Ramos (cell line): ENCODE measurements around the gene CSPG4.
"Not testable (repeated sequence)": the region's sequence is repeated elsewhere in the genome, so short reads cannot be mapped to it uniquely, and the experiment has no call there.

Experiments used
- in situ Hi-C: fragments of 300-500 bp; cut with MboI; formaldehyde crosslinking; loops from one replicate; pipeline ENCODE4 v1.14.3; 2022; ENCODE audit warnings: low sequenced_read_pairs; ENCODE audit not compliant: unreplicated experiment

Gene CSPG4, protein sequence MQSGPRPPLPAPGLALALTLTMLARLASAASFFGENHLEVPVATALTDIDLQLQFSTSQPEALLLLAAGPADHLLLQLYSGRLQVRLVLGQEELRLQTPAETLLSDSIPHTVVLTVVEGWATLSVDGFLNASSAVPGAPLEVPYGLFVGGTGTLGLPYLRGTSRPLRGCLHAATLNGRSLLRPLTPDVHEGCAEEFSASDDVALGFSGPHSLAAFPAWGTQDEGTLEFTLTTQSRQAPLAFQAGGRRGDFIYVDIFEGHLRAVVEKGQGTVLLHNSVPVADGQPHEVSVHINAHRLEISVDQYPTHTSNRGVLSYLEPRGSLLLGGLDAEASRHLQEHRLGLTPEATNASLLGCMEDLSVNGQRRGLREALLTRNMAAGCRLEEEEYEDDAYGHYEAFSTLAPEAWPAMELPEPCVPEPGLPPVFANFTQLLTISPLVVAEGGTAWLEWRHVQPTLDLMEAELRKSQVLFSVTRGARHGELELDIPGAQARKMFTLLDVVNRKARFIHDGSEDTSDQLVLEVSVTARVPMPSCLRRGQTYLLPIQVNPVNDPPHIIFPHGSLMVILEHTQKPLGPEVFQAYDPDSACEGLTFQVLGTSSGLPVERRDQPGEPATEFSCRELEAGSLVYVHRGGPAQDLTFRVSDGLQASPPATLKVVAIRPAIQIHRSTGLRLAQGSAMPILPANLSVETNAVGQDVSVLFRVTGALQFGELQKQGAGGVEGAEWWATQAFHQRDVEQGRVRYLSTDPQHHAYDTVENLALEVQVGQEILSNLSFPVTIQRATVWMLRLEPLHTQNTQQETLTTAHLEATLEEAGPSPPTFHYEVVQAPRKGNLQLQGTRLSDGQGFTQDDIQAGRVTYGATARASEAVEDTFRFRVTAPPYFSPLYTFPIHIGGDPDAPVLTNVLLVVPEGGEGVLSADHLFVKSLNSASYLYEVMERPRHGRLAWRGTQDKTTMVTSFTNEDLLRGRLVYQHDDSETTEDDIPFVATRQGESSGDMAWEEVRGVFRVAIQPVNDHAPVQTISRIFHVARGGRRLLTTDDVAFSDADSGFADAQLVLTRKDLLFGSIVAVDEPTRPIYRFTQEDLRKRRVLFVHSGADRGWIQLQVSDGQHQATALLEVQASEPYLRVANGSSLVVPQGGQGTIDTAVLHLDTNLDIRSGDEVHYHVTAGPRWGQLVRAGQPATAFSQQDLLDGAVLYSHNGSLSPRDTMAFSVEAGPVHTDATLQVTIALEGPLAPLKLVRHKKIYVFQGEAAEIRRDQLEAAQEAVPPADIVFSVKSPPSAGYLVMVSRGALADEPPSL (N-terminal part only)

DNA sequence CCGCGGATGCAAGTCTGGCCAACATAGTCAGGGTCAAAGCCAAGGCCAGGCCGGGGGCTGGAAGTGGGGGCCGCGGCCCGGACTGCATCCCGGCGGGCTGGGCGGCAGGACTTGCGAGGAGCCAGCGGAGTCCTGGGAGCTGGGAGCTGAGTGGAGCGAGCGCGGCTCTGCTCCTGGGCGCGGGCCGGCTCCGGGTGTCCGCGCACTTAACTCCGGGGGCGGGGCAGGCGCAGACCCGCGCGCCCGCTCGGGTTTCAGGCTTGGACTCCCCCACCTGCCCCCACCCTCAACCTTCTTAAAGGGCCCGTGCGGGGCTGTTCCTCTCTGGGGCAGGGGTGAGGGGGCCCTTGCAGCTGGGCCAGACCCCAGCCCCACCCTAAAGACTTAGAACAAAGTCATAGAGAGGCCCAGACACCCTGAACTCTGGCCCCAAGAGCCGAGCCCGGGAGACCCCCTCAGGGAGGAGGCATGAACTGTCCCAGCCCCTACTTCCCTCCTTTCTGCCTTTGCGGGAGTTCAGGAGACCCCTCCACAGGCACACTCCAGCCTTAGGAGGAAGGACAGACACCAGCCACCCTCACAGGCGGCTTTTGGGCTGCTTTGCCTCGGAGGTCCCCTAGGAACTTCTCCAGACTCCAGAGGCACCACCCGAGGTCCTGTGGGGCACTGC is at the start of gene CSPG4:
TSS of gene CSPG4 (minus strand) at position 181 of the 670 bp plus-strand sequence. CDS start at position 88, 93 bp downstream.
- in situ Hi-C loops = no loop called here

DNA sequence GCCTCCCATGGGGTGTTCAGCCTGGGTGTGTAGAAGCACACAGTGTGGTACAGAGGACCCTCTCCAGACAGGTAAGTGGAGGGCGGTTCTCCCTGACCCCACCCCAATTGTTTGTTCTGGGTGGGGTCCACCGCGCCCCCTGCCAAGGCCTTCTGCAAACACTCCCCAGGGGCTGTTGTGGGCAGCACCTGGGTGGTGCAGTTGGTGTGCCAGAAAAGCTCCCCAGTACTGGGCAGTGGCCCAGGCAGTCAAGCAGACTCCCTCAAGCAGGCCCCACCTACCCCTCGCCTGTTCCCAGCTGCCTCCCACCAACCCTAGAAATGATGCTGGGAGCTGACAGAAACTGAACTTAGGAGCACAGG is 49.7 kb upstream of the CSPG4 start:
- in situ Hi-C loops = not testable (repeated sequence)

DNA sequence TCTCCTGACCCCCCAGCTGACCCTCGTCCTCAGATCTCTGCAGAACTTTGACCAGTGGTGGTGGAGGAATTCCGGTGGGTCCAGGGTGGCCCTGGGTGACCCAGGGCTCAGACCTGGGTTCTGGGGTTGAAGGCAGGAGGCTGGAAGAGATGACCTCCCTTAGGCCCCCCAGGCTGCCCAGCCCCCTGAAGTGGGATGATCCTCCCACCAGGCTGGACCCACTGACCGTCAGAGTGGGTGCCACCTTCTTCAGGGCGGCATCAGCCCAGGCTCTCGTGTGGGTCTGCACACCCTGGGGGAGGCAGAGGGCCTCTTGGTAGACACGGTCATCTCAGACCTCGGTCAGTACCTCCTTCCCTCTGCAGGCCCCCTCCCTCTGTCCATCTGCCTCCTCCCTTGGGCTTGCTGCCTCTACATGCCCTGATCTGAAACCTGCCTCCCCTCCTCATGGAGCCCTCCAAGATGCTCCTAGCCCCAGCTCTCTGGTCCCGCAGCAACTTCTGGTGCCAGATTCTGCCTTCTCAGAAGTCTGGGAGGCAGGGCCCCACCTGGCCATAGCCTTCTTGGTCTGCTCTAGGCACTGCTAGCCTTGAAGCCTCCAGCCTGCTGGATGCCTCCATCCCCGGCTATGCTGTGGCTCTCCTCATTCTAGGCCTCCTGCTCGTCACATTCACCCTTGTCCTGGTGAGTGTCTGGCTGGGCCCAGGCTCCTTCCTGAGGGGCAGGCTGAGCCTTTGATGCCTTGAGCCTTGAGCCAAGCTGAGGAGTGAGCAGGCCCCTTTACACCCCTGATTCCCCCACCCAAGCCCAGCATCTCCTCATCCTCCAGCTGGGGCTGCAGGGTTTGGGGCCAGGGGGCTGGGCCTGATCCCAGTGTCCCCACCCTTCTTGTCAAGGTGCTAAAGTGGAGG is 49.1 kb upstream of the CSPG4 start:
- in situ Hi-C loops = no loop called here

DNA sequence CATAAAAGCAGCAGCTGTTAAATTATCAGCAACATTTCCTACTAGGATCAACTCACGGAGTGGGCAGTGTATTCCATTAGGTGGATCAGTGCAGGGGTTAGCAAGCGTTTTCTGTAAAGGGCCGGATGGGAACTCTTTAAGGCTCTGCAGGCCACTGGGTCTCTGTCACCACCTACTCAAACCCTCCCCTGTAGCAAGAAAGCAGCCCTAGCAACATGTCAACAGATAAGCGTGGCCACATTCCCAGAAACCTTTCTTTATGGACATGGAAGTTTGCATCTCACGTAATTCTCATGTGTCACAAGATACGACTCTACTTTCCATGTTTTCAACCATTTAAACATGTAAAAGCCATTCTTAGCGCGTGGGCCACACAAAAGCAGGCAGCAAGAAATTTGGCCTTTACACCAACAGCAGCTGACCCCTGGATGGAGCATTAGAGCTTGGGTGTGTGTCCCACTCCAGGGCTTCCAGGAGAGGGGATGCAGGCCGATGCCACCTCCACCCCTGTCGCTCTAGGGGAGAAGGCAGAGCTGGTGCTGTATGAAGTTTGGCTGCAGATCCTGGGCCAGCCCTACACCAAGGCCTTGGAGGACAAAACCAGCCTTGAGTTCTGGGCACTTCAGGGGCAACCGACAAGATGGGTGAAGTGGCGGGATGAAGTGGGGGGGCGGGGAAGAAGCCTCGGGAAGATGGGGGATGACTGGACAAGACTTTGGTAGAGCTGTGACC is 48.2 kb upstream of the CSPG4 start:
- in situ Hi-C loops = no loop called here

DNA sequence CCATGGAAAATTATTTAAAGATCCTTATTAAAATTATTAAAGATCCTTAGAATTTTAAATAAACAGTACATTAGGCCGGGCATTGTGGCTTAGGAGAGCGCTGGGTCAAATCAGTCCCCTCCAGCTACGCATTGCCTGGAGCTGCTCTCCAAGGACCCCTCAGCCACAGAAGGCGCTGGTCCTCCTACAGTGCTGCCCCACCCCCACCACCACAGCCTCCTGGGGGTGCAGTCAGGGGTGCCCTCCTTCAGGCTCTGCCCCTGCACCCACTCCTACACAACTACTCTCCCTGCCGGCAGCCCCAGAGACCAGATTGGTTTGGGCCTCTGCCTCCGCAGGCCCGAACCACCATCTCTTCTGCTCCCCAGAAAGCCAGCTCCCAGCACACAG is 47.5 kb upstream of the CSPG4 start:
- in situ Hi-C loops = not testable (repeated sequence)

DNA sequence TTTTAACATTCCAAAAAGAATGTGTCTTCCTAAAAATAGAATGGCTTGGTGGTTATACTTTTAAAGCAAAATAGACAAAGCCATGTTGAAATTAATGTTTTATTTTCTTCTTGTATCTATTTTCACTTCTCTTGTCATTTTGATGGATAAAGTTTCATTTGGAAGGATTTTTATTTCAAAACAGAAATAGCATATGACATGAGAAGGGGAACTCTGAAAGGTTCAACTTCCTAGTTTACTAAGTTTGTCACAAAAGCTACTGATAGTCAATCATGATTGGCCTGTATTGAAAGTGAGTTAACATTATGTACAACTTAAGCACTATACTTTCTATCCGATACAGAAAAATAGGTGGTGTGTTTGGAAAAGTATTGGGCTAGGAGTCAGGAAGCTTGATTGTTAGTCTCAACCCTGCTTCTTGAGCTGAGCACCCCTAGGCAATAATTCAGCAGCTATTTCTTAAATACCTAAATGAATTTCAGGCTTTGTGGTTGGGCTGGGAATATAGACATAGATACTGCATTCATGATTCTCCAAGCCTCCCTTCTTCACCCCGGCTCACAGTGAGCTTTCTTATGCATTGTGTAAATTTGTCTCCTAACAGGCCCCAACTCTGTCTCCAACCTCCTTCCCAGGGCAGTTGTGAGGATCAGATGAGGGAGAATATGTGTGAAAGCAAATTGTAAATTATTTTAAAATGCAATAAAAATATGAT is 46.9 kb upstream of the CSPG4 start:
- in situ Hi-C loops = no loop called here

DNA sequence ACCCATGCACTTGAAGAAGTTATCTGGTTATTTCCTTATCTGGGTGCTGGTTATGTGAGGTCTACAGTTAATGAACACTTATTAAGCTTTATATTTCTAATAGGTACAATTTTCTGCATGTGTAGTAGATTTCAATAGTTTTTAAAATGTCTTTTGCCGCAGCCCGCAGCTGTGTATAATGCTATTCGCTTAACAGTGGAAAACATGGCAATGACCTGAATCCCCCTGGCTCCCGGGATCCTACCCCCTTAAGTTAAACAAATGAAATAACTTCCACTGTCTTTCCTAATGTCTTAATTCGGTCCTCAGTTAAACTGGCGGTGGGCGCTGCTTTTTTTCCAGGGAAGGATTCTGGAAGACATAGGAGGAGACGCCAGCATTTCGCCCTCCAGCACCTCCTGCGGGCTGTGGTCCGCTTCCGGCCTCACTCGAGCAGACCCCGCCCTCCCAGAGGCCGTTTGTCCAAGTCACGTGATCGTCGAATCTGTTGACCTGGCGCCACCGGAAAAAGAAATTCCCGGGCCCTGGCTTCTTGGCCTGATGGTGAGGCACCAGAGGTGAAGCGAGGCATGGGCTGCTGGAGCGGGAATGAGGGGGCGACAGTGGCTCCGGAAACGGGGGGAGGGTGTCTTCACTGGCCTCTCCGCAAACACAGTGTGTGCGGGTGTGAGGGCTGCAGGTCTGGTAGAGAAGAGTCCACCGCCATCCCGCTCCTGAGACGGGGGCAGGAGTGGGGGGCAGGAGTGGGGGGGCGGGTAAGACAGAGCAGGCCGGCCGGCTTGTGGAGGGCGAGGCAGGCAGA is 45.6 kb upstream of the CSPG4 start:
- in situ Hi-C loops = no loop called here

DNA sequence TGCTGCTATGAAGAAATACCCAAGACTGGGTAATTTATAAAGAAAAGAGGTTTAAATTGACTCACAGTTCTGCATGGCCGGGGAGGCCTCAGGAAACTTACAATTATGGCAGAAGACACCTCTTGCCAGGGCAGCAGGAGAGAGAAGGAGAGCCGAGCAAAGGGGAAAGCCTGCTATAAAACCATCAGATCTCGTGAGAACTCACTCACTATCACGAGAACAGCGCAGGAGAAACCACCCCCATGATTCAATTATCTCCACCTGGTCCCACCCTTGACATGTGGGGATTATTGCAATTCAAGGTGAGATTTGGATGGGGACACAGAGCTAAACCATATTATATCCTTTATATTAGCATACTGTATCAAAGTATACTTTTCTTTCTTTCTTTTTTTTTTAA is 42.2 kb upstream of the CSPG4 start:
- in situ Hi-C loops = not testable (repeated sequence)

DNA sequence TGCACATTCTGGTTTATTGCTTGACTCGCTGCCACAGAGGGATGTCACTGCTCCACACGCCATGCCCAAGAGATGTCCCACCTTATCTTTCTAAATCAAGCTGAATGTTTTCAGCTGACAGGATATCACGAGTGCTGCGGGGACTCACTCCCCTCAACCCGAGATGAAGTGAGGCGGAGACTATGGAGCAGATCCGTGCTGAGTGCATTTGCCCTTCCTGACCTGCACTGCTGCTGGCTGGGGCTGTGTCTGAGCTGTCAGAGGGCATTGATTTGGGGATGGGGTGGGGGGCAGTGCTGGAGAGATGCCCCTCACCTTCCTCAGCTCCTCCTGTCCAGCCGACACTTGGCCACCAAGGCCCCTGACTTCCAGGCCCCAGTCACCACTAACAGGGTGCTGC is 40.5 kb upstream of the CSPG4 start:
- in situ Hi-C loops = no loop called here

DNA sequence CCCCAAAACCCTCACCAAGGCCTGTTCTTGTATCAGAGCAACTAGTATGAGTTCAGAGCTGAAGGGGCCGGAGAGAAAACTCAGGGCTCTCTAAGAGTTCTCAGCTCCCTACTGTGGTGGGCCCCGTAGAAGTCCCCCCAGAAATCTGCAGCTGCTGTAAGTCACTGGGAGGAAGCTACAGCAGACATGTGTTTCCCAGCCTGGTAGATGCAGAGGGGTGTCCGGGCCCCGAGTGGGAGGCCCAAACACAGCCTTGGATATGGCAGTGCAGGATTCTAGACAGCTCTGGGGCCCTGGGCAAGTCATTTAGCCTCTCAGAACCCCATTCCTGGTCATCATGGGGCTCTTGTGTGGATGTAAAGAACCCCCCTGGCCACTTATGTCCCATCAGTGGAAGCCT is 39.2 kb upstream of the CSPG4 start:
- in situ Hi-C loops = no loop called here

DNA sequence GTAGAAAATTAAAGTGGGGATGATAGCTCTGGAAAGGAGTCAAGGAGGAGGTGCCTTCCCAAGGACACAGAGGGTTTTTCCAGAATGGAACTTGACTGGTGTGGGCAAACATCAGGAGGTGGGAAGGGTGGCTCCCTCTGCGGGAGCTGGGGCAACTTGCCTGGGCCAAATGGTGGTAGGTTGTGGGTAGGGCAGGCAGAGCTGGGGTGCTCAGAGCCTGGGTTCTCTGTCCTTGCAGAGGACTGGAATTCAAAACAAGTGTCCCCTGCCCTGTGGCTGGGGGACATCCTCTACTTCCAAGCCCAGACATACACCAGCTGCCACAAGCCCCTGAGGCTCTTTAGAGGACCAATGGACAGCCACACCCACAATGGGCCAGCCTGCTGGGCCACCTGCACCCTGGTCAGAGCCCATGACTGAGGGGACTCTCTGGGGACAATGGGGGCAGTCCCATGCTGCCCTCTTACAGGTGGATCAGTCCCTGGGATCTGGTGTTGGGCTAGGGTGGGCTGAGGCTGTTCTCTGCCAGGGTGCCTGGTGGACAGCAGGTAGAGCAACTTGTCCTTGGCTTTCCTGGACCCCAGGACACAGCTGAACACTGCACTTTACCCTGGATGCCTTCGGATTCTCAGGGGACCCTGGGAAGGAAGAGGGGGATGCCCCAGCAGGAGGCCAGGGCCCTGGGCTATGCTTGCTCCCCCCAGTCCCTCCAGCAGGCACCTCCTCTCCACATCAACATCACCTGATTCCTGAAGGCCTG is 38.6 kb upstream of the CSPG4 start:
- in situ Hi-C loops = no loop called here

DNA sequence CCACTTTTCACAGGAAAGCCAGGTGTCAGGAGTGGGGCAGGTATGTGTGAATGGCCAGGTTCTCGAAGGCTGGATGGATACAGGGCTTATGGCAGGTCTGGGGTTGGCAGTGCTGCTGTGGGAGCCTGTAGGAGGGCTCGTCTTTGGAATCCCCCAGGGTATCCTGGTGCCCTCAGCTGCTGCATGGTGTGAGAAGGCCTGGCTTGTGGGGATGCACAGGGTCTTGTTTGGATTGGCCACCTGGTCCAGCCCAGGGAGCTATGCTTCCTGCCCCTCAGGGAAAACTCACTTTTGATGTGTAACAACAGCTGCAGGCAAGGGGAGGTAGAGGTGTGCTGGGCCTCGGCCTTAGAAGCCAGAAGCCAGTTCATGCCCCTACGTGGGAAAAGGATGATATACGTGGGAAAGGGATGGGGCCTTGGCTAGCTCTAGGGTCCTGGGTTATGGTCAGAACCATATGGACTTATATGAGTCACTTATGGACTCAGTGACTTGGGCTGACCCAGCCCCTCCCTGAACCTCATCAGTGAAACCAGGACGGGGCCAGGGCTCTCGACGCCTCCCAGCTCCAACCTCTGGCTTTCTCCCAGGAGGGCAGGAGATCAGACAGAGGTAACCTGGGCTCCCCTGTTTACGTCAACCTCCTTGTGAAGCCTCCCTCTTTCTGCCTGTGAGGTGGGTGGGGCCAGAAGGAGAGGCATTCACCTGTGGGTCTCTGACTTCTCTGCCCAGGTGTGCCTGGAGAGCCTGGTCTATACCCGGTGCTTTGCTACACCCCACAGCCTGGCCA is 37.8 kb upstream of the CSPG4 start:
- in situ Hi-C loops = no loop called here

DNA sequence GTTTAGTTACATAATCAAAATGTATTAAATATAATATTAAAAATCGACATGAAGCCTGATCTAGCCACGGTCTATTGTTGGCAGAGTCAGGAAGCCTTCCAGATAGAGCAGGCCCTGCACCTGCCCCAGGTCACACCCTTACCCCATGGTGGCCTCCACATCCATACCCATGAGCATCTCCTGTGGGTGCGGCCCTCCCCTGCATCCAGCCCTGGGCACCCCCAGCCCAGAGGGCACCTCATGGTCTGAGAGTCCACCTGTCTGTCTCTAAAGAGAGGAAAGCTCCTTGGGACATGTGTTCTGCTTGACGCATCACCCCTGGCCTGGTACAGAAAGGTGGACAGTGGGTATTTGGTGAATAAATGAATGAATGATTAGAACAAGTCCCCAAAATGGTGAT is 37.2 kb upstream of the CSPG4 start:
- in situ Hi-C loops = no loop called here

DNA sequence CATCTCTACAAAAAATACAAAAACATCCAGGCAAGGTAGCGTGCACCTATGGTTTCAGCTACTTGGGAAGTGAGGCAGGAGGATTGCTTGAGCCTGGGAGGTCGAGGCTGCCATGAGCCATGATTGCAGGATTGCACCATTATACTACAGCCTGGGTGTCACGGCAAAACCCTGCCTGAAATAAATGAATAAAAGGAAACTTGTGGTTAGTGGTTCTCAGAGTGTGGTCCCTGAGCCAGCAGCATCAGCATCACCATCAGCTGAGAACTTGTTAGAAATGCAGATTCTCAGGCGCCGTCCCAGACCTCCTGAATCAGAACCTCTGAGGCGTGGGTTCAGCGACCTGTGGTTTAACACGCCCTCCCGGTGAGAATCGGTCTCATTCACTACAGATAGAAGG is 36.2 kb upstream of the CSPG4 start:
- in situ Hi-C loops = not testable (repeated sequence)

DNA sequence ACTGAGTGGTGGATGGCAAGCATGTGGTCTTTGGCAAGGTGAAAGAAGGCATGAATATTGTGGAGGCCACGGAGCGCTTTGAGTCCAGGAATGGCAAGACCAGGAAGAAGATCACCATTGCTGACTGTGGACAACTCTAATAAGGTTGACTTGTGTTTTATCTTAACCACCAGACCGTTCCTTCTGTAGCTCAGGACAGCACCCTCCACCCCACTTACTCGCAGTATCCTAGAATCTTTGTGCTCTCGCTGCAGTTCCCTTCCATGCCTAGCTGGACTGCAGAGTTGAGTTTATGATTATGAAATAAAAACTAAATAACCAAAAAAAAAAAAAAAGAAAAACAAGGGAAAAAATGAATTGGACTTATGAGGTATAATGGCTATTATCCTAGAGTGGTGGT is 34.5 kb upstream of the CSPG4 start:
- in situ Hi-C loops = not testable (repeated sequence)

DNA sequence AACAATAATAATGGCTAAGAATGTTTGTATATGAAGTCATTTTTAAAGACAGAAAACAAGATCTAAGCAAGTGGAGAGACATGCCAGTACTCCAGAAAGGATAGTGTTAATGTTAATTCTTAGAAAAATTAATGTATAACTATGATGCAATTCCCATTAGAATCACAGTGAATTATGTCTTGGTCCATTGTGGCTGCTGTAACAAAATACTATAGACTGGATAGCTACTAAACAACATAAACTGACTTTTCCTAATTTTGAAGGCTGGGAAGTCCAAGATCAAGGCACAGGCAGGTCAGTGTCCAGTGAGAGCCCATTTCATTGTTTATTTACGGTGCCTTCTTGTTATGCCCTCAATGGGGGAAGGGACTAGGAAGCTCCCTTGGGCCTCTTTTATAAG is 32.7 kb upstream of the CSPG4 start:
- in situ Hi-C loops = no loop called here
